T-helper 2 cell treated with Interferon-gamma antibody and Interleukin-4, amounts not matched to agents 100 ng/mL and 5 ng/mL, for 36 hours (primary cell): ENCODE measurements around the gene FLT3LG. TPM values are rescaled to one million over a fixed set of nuclear protein-coding genes. Genes with fewer than 3 reads are reported as not detected.

Source experiments
- intact Hi-C: fragments of 100-400 bp; cut with micrococcal nuclease; formaldehyde crosslinking; loops from one replicate; pipeline ENCODE4 v1.15.1; 2023
- total RNA-seq: library from RNA; stranded (reverse); gene quantifications from 2 replicates; pipeline ENCODE4 v1.2.3, GENCODE V29; 2022

Gene FLT3LG
- total RNA-seq, 1 donor from 2014 or later, result 275 TPM

DNA sequence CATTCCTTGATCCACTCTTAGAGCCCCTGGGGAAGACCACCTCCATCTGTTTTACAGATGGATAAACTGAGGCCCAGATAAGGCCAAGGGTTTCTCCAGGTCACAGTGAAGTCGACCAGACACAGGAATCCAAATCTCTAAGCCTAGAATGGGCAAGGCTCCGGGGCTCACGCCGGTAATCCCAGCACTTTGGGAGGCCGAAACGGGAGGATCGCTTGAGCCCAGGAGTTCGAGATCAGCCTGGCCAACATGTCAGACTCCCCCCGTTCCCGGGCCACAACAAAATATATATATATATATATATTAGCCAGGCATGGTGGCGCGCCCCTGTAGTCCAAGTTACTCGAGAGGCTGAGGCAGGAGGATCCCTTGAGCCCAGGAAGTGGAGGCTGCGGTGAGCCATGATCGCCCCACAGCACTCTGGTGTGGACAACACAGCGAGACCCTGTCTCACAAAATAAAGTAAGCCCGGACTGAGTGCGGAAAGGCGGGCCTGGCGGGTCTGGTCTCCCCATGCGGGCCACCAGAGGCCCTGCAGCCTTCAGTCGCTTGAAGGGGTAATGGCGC lies 12.8 kb downstream of the FLT3LG start:
- intact Hi-C loops, result loop anchor here (1.0 kb wide), 3 partner anchors 10 to 33 kb away; partner anchors contain the start of genes ALDH16A1, FLT3LG and RPS11

DNA sequence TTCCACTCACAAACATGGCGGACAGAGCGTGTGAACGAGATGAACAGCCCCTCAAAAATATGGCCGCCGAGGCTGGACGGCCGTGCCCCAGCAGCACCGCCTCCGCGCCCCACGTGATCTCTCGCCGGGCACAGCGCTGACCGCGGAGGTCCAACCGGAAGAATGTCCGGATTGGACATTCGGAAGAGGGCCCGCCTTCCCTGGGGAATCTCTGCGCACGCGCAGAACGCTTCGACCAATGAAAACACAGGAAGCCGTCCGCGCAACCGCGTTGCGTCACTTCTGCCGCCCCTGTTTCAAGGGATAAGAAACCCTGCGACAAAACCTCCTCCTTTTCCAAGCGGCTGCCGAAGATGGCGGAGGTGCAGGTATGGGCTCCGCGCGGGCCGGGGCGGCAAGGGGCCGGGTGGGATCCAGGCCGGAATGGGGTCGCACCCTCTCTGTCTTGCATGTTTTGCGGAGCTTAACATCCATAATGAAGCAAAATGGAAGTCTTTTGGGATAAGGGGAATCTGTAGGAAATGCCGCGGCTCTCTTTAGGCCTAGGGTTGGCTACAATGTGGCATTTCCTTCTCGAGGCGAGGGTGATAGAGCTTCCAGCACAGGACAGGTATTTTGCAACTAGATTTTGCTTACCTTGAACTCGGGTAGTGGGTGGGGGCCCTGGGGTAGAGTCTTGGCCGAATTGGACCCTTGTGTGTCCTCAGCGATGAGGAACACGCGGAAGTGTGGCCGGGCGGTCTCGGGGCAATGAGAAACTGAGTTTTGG lies 13.4 kb downstream of the FLT3LG start, which contains the start of gene RPL13A:
Gene RPL13A (plus strand): TSS at position 332 of the 769 bp plus-strand sequence. CDS start 22 bp downstream, at position 354.
- intact Hi-C loops, result loop anchor here (1.0 kb wide), 3 partner anchors 9 to 34 kb away; partner anchors contain the start of genes ALDH16A1, FLT3LG and RPS11

DNA sequence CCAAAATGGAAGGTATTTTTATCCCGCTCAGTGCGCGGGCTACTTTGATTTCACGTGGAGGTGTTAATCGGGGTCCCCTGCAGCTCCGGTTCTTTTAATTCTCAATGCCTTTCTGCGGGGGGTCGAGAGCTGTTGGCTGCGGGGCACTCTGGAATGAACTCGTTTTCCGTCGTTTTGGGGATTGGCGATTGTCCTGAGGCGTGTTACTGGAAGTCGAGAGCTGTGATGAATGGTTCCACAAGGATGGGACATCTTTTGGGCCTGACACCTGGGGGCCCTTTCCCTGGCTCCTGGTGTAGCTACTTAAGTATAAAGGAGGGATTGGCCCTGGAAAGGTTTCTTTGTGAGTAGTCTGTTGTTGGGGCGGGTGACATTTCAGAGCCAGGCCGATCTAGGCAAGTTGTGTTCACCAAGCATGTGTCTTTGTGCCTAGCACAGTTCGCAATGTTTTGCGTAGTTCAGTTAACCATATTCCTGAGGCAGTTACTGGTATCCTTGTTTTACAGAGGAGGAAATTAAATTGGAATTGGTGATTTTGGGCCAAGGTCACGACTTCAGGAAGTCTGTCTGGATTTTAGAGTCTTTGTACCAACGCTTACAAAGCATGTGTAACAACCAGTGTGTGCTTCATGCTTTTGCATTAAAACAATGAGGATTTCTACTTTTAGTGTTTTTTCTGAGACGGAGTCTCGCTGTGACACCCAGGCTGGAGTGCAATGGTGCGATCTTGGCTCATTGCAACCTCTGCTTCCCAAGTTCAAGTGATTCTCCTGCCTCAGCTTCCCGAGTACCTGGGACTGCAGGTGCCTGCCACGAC lies 14.2 kb downstream of the FLT3LG start:
- intact Hi-C loops, result no loop called here

DNA sequence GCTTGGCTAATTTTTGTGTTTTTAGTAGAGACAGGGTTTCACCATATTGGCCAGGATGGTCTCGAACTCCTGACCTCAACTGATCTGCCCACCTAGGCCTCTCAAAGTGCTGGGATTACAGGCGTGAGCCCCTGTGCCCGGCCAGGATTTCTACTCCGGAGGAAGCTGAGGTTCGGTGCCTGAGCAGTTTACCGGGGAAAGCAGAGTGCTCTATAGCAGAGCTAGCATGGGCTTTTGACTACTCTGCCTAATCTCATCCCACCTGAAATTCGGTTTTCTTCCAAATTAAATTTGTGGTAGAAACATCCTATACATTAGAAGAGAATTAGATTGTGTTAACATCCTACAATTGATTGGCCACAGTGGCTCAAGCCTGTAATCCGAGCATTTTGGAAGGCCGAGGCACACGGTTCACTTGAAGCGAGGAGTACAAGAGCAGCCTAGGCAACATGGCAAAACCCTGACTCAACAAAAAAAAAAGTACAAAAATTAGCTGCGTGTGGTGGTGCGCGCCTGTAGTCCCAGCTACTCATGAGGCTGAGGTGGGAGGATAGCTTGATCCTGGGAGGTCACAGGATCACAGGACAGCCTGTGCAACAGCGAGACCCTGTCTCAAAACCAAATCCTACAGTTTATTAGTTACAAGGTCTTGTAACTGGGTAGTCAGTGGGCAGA lies 15.0 kb downstream of the FLT3LG start:
- intact Hi-C loops, result no loop called here

DNA sequence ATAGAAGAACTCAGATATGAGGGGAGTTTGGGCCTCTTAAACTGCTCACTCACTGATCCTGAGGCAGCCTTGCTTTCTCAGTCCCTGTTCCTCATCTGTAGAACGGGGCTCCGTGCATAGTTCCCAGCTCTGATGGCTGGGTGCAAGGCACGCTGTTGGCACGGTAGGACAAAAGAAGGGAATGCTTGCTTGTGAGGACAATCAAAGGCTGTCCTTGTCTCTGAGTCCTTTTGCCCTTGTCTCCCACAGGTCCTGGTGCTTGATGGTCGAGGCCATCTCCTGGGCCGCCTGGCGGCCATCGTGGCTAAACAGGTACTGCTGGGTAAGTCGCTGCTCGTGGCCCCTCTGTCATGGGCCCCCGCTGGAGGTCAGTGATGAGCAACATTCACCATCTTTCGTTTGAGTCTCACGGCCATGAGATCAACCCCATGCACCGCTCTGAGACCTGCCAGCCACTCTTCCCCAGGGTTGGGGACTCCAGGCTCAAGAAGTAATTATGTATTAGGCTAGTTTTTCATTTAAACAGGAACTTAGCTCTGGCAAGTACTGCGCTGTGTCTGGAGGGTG lies 15.7 kb downstream of the FLT3LG start:
- intact Hi-C loops, result no loop called here

DNA sequence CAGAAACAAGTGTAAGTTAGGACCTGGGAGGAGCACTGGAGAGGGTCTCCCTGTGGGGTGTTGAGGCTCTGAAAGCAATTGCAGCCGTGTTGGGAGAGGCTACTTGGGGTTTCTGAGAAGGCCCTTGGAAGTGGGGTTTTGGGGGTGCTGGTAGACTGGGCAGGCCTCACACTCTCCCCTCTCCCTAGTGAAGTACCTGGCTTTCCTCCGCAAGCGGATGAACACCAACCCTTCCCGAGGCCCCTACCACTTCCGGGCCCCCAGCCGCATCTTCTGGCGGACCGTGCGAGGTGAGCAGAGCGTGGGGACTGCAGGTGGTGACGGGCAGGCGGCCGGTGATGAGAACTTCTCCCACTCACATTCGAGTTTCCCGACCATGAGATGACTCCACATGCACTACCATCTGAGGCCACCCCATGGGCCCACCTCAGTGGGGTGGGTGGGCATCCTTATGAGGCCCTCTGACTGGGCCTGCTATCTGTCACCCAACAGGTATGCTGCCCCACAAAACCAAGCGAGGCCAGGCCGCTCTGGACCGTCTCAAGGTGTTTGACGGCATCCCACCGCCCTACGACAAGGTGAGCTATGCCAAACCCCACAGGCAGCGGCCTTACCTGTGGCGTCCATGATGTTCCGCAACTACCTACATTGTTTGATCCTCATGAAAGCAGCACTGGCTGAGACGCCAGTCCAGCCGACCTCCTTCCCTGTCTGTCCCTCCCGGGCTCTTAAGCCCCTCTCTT lies 16.4 kb downstream of the FLT3LG start:
- intact Hi-C loops, result no loop called here

DNA sequence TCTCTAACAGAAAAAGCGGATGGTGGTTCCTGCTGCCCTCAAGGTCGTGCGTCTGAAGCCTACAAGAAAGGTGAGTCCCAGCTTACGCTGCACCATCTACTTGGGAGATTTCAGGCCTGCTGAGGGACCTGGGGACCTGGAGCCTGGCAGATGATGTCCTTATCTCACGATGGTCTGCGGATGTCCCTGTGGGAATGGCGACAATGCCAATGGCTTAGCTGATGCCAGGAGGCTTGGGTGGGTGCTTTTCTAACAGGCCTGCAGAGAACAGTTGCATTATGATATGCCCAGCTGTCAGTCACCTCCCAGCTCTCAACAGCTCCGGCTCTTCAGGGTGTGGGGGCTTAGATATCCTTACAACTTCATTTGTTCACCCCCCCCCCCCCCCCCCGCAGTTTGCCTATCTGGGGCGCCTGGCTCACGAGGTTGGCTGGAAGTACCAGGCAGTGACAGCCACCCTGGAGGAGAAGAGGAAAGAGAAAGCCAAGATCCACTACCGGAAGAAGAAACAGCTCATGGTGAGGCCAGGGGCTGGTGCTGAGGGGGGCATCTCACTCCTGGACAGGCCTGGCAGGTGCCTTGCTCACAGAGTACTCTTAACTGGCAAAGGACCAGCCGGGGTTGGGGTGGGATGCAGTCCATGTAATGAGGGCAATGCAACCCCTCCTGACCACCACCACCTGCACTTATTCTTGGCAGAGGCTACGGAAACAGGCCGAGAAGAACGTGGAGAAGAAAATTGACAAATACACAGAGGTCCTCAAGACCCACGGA lies 17.2 kb downstream of the FLT3LG start:
- intact Hi-C loops, result no loop called here

DNA sequence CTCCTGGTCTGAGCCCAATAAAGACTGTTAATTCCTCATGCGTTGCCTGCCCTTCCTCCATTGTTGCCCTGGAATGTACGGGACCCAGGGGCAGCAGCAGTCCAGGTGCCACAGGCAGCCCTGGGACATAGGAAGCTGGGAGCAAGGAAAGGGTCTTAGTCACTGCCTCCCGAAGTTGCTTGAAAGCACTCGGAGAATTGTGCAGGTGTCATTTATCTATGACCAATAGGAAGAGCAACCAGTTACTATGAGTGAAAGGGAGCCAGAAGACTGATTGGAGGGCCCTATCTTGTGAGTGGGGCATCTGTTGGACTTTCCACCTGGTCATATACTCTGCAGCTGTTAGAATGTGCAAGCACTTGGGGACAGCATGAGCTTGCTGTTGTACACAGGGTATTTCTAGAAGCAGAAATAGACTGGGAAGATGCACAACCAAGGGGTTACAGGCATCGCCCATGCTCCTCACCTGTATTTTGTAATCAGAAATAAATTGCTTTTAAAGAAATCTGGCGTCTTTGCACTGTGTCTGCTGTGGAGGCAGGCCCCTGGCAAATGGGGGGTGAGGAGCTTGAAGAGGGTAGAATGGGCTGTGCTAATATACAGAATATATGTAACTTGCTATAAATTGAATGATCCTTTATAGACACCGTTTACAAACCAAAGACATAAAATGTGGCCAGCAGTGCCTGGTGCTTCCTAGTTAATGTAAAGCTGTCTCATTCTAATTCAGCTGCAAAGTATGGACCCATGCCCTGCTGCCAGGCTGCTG lies 18.0 kb downstream of the FLT3LG start:
- intact Hi-C loops, result no loop called here

DNA sequence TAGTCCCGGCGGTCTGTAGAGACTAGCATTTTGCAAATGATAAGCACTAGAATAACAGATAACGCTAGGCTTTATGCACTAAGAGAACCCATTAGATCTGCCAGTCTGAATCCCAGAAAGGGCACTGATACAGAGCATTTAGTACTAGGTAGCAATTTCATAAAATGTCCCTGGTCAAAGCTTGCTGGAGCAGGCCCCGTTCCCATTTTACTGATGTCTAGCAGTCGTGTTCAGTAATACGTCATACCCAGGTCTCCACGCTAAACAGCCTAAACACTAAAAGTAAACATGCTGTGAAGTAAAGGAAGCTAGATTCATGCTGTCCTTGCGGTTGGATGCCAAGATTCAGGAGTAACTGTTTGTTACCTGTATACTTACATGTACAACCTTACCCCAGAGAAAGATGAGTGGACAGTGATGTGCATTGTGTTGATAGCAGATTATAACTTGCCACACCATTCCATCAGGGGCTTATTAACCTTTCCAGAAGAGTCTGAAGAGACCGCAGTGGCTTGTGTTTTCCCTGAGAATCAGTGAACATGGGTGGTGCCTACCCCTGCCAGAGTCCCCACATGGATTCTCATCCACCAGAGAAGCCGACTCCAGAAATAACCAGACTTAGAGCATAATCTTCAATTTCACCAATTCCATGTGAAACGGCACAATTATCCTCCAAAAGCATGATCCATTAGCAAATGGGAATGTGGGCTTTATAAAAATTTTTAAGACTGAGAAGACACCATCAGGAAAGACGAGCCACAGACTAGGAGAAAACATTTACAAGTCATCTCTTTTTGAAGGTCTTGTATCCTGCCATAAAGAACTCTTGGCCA lies 18.8 kb downstream of the FLT3LG start:
- intact Hi-C loops, result no loop called here

DNA sequence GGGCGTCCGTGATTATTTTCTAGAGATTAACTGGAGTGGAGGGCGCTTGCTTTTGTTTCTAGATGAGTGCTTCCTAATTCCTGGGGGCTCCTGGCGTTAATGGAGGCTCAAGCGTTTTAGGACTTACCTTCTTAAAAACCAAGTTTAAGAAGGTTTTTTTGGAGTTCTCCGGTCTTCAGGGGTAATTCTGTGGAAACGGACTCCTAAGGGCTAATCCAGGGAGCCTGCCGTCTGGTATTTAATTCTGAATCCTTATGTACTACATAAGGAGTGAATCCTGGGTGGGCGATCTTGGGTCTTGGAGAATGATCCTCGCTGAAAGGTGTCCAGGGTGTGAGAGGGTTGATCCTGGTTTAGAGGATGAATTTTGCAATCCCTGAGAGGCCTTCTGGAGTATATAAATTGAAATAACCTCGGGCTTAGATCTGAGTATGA lies 22.6 kb downstream of the FLT3LG start:
- intact Hi-C loops, result loop anchor here (1.0 to 2.0 kb wide), 5 partner anchors 9 to 380 kb away; partner anchors contain the start of genes AKT1S1, ALDH16A1, MED25 and PRMT1

DNA sequence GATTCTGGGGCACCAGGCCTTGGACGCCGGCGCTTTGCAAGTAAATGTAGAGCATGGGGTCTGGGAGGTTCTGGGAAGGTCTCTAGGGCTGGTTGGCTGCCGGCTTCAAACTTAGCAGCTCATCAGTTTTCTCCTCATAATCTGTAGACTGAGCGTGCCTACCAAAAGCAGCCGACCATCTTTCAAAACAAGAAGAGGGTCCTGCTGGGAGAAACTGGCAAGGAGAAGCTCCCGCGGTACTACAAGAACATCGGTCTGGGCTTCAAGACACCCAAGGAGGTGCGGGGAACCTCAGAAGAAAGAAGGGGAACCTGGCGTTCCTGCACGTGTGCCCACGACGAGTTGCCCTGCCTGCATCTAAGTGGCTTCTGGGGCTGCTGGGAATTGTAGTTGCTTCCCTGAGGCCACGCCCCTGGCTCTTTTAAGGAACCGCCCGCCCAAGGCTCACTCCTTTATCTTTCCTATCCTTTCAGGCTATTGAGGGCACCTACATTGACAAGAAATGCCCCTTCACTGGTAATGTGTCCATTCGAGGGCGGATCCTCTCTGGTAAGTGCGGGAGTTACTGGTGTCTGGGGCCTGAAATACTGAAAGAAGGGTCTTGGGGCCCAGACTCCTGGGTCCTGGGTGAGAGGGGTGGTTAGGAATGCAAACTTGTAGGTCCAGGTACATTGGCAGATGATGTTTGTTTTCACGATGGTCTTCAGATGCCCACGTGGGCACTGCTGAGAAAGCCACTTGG lies 23.2 kb downstream of the FLT3LG start:
- intact Hi-C loops, result loop anchor here (2.0 kb wide), 2 partner anchors 180 to 380 kb away; partner anchors contain the start of genes AKT1S1, PRMT1 and TBC1D17

DNA sequence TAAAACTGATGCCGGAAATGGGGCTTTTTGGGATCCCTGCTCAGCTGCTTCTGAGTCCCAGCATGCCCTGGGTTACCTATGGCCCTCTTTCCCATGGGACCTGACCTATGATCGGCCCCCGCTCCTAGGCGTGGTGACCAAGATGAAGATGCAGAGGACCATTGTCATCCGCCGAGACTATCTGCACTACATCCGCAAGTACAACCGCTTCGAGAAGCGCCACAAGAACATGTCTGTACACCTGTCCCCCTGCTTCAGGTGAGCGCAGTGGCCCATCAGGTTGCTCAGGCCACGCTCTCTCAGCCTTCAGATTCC lies 23.7 kb downstream of the FLT3LG start:
- intact Hi-C loops, result loop anchor here (2.0 kb wide), 2 partner anchors 179 to 379 kb away; partner anchors contain the start of genes AKT1S1, PRMT1 and TBC1D17

DNA sequence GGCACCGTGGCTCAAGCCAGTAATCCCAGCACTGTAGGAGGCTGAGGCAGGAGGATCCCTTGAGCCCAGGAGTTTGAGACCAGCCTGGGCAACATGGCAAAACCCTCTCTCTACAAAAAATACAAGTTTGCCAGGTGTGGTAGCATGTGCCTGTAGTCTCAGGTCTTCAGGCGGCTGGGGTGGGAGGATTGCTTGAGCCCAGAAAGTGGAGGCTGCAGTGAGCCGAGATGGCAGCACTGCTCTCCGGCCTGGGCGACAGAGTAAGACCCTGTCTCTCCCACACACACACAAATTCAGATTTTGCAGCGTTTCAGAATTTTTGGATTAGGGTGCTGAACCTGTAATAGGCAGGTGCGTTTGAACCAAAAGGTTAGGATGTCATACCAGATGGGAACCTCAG lies 24.5 kb downstream of the FLT3LG start:
- intact Hi-C loops, result no loop called here

DNA sequence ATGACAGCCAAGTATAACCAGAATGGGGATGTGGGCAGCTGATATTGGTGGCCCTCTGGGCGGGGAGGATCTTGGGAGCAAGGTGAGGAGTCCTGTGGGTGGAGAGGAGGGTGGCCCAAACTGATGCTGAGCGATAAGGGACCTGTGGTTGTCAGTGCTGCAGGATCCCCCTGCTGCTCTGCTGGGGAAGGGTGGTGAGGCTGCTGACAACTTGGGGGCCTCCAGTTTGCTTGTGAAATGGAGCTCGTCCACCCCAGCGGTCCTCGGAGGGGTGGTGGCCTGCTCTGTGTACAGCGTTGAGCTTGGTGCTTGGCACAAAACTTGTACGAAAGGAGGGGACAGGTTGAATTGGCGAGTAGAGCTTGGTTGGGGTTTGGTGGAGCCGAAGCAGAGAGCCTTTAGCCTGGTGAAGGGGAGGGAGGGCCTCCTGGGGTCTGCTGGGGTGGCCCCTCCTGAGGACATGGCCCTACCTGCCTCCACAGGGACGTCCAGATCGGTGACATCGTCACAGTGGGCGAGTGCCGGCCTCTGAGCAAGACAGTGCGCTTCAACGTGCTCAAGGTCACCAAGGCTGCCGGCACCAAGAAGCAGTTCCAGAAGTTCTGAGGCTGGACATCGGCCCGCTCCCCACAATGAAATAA lies 25.1 kb downstream of the FLT3LG start:
- intact Hi-C loops, result no loop called here

DNA sequence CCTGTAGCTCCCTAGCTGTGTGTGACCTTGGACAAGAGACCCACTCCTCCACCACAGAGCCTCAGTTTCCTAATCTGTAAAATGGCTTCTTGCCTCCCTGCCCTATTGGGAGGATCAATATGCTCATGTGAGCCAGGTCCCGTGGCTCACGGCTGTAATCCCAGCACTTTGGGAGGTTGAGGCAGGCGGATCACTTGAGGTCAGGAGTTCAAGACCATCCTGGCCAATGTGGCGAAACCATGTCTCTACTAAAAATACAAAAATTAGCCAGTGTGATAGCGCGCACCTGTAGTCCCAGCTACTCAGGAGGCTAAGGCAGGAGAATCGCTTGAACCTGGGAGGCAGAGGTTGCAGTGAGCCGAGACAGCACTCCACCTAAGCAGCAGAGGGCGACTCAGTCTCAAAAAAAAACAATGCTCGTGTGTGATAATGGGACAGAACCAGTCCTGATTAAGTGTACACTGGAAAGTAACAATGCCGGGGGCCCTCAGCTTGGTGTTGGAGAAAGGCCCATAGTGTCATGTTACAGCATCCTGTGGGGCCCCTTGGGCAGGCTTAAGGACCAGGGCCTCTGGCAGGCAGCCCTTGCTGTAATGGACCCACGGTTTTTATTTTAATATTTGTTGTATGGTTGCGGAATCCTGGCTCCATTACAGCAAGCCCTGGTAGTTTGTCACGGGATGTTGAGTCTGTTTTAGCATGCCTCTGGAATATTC lies 29.0 kb downstream of the FLT3LG start:
- intact Hi-C loops, result no loop called here

DNA sequence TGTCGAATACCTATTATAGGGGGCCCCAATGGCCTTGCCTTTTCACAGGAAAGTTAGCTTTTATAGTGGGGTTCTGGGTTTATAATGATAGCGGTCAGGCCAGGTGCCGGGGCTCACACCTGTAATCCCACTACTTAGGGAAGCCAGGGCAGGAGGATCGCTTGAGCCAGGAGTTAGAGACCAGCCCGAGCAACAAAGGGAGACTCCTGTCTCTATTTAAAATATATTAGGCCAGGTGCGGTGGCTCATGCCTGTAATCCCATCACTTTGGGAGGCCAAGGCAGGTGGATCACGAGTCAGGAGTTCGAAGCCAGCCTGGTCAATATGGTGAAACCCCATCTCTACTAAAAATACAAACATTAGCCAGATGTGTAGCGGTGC lies 29.6 kb downstream of the FLT3LG start:
- intact Hi-C loops, result no loop called here
